22Rv1 (cell line): ENCODE measurements around the gene COL18A1.

Experiments
- ZFX ChIP-seq: fragments of 450-650 bp; IDR thresholded peaks from 2 replicates; pipeline ENCODE4 v1.6.1; 2017; ENCODE audit warnings: antibody characterized with exemption, borderline replicate concordance
- TF ChIP-seq, protein P1 (sequence below): fragments of 450-650 bp; IDR thresholded peaks from 2 replicates; pipeline ENCODE4 v1.5.1; 2017; ENCODE audit warnings: mild to moderate bottlenecking

DNA sequence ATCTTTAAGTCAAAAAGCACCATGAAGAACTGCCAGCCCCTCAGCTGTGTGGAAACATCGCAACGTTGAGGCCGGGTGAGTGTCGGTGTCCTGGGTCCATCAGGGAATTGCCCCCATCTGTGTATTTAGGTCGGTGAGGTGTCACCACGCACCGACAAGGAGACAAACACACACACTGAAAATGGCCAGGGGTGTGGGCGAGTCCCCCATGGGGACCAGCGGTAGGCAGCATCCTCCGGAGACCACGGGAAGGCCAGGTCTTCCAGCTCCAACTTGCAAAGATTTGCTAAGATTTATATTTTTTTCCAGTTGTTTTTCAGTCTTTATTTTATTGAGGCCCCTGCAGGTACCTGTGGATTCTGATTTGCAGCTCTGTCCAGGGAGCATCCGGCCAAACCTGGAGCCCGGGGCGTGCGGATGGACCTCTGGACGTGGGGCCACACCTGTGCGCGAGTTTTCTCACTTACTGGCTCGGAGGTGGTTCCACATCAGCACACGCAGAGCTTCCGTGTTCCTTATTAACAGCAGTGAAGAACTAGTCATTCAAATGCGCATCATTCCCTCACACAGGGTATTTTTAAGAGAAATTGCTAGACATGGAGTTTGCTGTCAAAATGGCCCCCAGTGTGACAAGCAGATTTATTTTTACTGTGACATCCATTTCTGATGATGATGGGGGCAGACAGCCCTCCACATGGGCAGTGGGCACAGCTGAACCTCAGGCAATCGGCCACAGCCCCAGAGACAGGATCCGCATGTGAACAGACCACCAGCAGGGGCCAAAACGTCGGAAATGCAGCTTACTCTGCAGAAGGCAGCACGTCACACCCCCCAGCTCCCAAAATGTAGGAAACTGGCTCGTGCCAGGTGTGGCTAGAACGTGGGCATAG is 154.5 kb downstream of the COL18A1 start:
- TF ChIP-seq, protein P1, sequence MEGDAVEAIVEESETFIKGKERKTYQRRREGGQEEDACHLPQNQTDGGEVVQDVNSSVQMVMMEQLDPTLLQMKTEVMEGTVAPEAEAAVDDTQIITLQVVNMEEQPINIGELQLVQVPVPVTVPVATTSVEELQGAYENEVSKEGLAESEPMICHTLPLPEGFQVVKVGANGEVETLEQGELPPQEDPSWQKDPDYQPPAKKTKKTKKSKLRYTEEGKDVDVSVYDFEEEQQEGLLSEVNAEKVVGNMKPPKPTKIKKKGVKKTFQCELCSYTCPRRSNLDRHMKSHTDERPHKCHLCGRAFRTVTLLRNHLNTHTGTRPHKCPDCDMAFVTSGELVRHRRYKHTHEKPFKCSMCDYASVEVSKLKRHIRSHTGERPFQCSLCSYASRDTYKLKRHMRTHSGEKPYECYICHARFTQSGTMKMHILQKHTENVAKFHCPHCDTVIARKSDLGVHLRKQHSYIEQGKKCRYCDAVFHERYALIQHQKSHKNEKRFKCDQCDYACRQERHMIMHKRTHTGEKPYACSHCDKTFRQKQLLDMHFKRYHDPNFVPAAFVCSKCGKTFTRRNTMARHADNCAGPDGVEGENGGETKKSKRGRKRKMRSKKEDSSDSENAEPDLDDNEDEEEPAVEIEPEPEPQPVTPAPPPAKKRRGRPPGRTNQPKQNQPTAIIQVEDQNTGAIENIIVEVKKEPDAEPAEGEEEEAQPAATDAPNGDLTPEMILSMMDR = no peak
- TF ChIP-seq ZFX = no peak
